Measurements from ENCODE around the gene MICU2.

- TF ChIP-seq MTA1 (CRISPR knock-in tag; IDR thresholded peaks at IDR 0.05; ENCODE audit: borderline replicate concordance) (no peak), ZSCAN9 (CRISPR knock-in tag; IDR thresholded peaks at IDR 0.05; ENCODE audit: borderline replicate concordance) (no peak), ZNF317 (CRISPR knock-in tag; IDR thresholded peaks at IDR 0.05) (no peak), CTCF (CRISPR knock-in tag; IDR thresholded peaks at IDR 0.05) (no peak), TBX3 (IDR thresholded peaks at IDR 0.05; ENCODE audit: borderline replicate concordance) (no peak), PRPF4 (IDR thresholded peaks at IDR 0.05; ENCODE audit: low read depth, low read length, poor library complexity, severe bottlenecking) (no peak), TAF15 (IDR thresholded peaks at IDR 0.05; ENCODE audit: low read depth, low read length, poor library complexity, severe bottlenecking) (no peak)
- TF ChIP-seq, protein P1, sequence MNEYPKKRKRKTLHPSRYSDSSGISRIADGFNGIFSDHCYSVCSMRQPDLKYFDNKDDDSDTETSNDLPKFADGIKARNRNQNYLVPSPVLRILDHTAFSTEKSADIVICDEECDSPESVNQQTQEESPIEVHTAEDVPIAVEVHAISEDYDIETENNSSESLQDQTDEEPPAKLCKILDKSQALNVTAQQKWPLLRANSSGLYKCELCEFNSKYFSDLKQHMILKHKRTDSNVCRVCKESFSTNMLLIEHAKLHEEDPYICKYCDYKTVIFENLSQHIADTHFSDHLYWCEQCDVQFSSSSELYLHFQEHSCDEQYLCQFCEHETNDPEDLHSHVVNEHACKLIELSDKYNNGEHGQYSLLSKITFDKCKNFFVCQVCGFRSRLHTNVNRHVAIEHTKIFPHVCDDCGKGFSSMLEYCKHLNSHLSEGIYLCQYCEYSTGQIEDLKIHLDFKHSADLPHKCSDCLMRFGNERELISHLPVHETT (CRISPR knock-in tag; conservative IDR thresholded peaks at IDR 0.05), result no peak
These were observed 85.3 kb downstream of the MICU2 start for GRCh38 chr13:21518617-21519144.

Data from HepG2 (cell line).